ENCODE data around the gene CHD9NB.
"Not testable (repeated sequence)": the region's sequence is repeated elsewhere in the genome, so short reads cannot be mapped to it uniquely, and the experiment has no call there.

Gene CHD9NB

GRCh38 chr16:53048139-53048915 lies 4.4 kb downstream of the CHD9NB start:
- Histone ChIP-seq H3K9me3 (no peaks in the 10 kb centered on the region), H3K4me3 (ENCODE audit: low read depth, low read length) (no peak overlapping the region), H3K4me1 (no peaks in the 10 kb centered on the region), H3K36me3 (no peaks in the 10 kb centered on the region), H3K27me3 (no peaks in the 10 kb centered on the region)
- TF ChIP-seq CTCF (IDR thresholded peaks at IDR 0.05; ENCODE audit: low read depth, low read length) = no peak
- DNase-seq = no peak

GRCh38 chr16:53047515-53047914 lies 5.2 kb downstream of the CHD9NB start:
- H3K4me1 ChIP-seq; H3K9me3 ChIP-seq; H3K27me3 ChIP-seq; H3K4me3 ChIP-seq (ENCODE audit: low read depth, low read length); H3K36me3 ChIP-seq; DNase-seq: not testable (repeated sequence)

- no peaks in the 10 kb centered on the region for H3K36me3 ChIP-seq
- no peaks in the 10 kb centered on the region for H3K4me1 ChIP-seq
- no peak for DNase-seq
- no peak overlapping the region for H3K4me3 ChIP-seq (ENCODE audit: low read depth, low read length)
- H3K9me3 ChIP-seq = no peaks in the 10 kb centered on the region
- TF ChIP-seq CTCF (IDR thresholded peaks at IDR 0.05; ENCODE audit: low read depth, low read length) = no peak
- no peaks in the 10 kb centered on the region for H3K27me3 ChIP-seq
Observed at GRCh38 chr16:53045341-53046220, 7.1 kb downstream of the CHD9NB start.

GRCh38 chr16:53043986-53044601 lies 8.6 kb downstream of the CHD9NB start:
- no peak for DNase-seq
- Histone ChIP-seq H3K4me1 (no peaks in the 10 kb centered on the region), H3K36me3 (no peaks in the 10 kb centered on the region), H3K27me3 (no peaks in the 10 kb centered on the region), H3K9me3 (no peaks in the 10 kb centered on the region), H3K4me3 (ENCODE audit: low read depth, low read length) (no peak overlapping the region)
- TF ChIP-seq CTCF (IDR thresholded peaks at IDR 0.05; ENCODE audit: low read depth, low read length) = no peak

- Histone ChIP-seq H3K27me3 (no peaks in the 10 kb centered on the region), H3K9me3 (no peaks in the 10 kb centered on the region), H3K36me3 (no peaks in the 10 kb centered on the region), H3K4me3 (ENCODE audit: low read depth, low read length) (no peak overlapping the region), H3K4me1 (no peaks in the 10 kb centered on the region)
- no peak for DNase-seq
- no peak for TF ChIP-seq CTCF (IDR thresholded peaks at IDR 0.05; ENCODE audit: low read depth, low read length)
Observed at GRCh38 chr16:53043428-53043831, 9.3 kb downstream of the CHD9NB start.

- Histone ChIP-seq H3K4me3 (ENCODE audit: low read depth, low read length) (no peak overlapping the region), H3K27me3 (no peaks in the 10 kb centered on the region), H3K36me3 (no peaks in the 10 kb centered on the region), H3K4me1 (no peaks in the 10 kb centered on the region), H3K9me3 (no peaks in the 10 kb centered on the region)
- DNase-seq = no peak
- no peak for TF ChIP-seq CTCF (IDR thresholded peaks at IDR 0.05; ENCODE audit: low read depth, low read length)
Observed at GRCh38 chr16:53042235-53042701, 10.4 kb downstream of the CHD9NB start.

Measured in BE2C (cell line).